Activated CD8-positive, alpha-beta T cell treated with anti-CD3 and anti-CD28 coated beads, Interleukin-2, amount 10 ng/mL, durations not matched to agents 7 days and 5 days (primary cell): ENCODE data around the gene NDE1. TPM values are rescaled to one million over a fixed set of nuclear protein-coding genes. Genes with fewer than 3 reads are reported as not detected.

Experiments used
- ATAC-seq: fragments of 150-1000 bp; cut with Tn5 transposase; one replicate; pipeline ENCODE4 v1.10.0; 2021; ENCODE audit warnings: moderate library complexity
- CTCF ChIA-PET: fragments of 350-600 bp; sonication (Branson Sonifier 250); formaldehyde crosslinking; loops from one replicate; lab custom pipeline; 2021; ENCODE audit warnings: antibody characterized with exemption; lab: Charles Lee
- POLR2A ChIA-PET: fragments of 350-600 bp; sonication (Branson Sonifier 250); formaldehyde crosslinking; loops from one replicate; lab custom pipeline; 2021; ENCODE audit warnings: antibody characterized with exemption; lab: Charles Lee
- DNase-seq: peaks from one replicate; pipeline ENCODE4 v3.0.0-alpha.2; 2020
- H3K27ac Mint-ChIP-seq: one replicate; pipeline ENCODE4 v1.8.0; 2021; ENCODE audit warnings: mild to moderate bottlenecking, mixed read lengths
- H3K27me3 Mint-ChIP-seq: one replicate; pipeline ENCODE4 v1.8.0; 2021; ENCODE audit warnings: low read depth, mixed read lengths
- H3K36me3 Mint-ChIP-seq: one replicate; pipeline ENCODE4 v1.8.0; 2021; ENCODE audit warnings: low read depth, mixed read lengths
- H3K4me1 Mint-ChIP-seq: one replicate; pipeline ENCODE4 v1.8.0; 2021; ENCODE audit warnings: low read depth, mixed read lengths
- H3K4me3 Mint-ChIP-seq: one replicate; pipeline ENCODE4 v1.8.0; 2021; ENCODE audit warnings: mild to moderate bottlenecking, mixed read lengths
- H3K9me3 Mint-ChIP-seq: one replicate; pipeline ENCODE4 v1.8.0; 2022; ENCODE audit warnings: mixed read lengths; ENCODE audit not compliant: insufficient read depth
- total RNA-seq, 2 experiments: library from RNA; stranded (reverse); gene quantifications; one replicate each; pipeline ENCODE4 v1.2.3, GENCODE V29; 2021

Gene NDE1
- total RNA-seq, 2 experiments from 2014 or later: 140 to 141 TPM

- Mint-ChIP-seq H3K27me3 (no peaks in the 10 kb centered on the region), H3K36me3 (peaks cover 10% of the 10 kb centered on the region), H3K4me1 (no peaks in the 10 kb centered on the region), H3K9me3 (no peaks in the 10 kb centered on the region), H3K27ac (no peak overlapping the region), H3K4me3 (no peak overlapping the region)
- POLR2A ChIA-PET: no interaction called here
- ATAC-seq: no peak
- CTCF ChIA-PET: no interaction called here
- DNase-seq: no peak
These were observed 93.6 kb downstream of the NDE1 start for GRCh38 chr16:15743657-15744056.

DNA sequence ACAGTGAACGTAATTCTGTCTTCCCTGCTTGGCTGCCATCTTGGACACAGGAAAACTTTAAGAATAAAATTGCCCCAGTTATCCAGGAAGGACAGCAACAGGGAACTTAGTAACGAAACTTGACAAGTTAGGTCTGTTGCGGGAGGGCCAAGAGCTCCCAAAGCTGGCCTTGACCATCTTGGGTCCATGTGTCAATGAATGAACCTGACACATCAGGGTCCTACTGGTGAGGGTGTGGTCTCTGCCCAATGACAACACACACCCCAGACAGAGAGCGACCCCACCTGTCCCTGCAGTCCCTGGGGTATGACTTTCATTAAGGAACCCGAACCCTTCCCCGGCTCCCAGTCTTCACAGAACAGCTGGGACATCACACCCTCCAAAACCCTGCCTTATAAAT lies 96.3 kb downstream of the NDE1 start:
- POLR2A ChIA-PET: no interaction called here
- ATAC-seq: no peak

DNA sequence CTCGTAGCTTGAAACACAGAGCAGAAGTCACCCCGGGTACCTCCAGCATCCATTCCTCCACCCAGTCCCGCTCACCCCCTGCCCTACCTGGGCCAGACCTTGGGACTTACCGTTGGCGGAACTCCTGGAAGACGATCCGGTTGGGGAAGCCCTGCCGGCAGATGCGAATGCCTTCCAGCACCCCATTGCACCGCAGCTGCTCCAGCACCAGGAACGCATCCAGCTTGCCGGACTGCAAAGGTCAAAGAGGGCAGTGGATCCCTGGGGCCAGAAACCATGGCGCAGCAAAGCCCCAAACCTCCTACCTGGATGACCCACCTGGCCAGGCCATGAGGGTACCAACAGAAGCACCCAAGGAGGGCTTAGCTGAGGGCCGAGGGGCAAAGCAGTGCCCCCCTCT lies 97.9 kb downstream of the NDE1 start:
- ChIA-PET POLR2A (no interaction called here), CTCF (interaction anchor here (0.8 to 1.6 kb wide), 2 partner anchors 8 to 43 kb away, joined by 3 to 6 read pairs; no protein-coding TSS in a partner anchor)
- no peaks in the 10 kb centered on the region for H3K4me1 Mint-ChIP-seq
- H3K36me3 Mint-ChIP-seq: peaks cover 3% of the 10 kb centered on the region
- H3K4me3 Mint-ChIP-seq: no peak overlapping the region
- no peaks in the 10 kb centered on the region for H3K27me3 Mint-ChIP-seq
- ATAC-seq (no peak), DNase-seq (no peak)
- no peak overlapping the region for H3K27ac Mint-ChIP-seq
- no peaks in the 10 kb centered on the region for H3K9me3 Mint-ChIP-seq

More for the DNA sequence above, 96.3 kb downstream of the NDE1 start:
- CTCF ChIA-PET: no interaction called here
- Mint-ChIP-seq H3K9me3 (no peaks in the 10 kb centered on the region), H3K36me3 (peaks cover 5% of the 10 kb centered on the region), H3K4me3 (no peak overlapping the region), H3K27ac (no peak overlapping the region), H3K27me3 (no peaks in the 10 kb centered on the region), H3K4me1 (no peaks in the 10 kb centered on the region)
- no peak for DNase-seq

GRCh38 chr16:15748654-15749053 lies 98.6 kb downstream of the NDE1 start:
- H3K36me3 Mint-ChIP-seq: peaks cover 3% of the 10 kb centered on the region
- H3K27me3 Mint-ChIP-seq: no peaks in the 10 kb centered on the region
- DNase-seq: no peak
- ChIA-PET CTCF (no interaction called here), POLR2A (no interaction called here)
- no peak overlapping the region for H3K4me3 Mint-ChIP-seq
- no peaks in the 10 kb centered on the region for H3K4me1 Mint-ChIP-seq
- ATAC-seq: no peak
- no peaks in the 10 kb centered on the region for H3K9me3 Mint-ChIP-seq
- H3K27ac Mint-ChIP-seq: no peak overlapping the region

- no peak overlapping the region for H3K4me3 Mint-ChIP-seq
- POLR2A ChIA-PET: no interaction called here
- peaks cover 3% of the 10 kb centered on the region for H3K36me3 Mint-ChIP-seq
- no peak overlapping the region for H3K27ac Mint-ChIP-seq
- DNase-seq (no peak), ATAC-seq (no peak)
- no peaks in the 10 kb centered on the region for H3K27me3 Mint-ChIP-seq
- no peaks in the 10 kb centered on the region for H3K9me3 Mint-ChIP-seq
- no peaks in the 10 kb centered on the region for H3K4me1 Mint-ChIP-seq
- CTCF ChIA-PET: no interaction called here
These were observed 99.3 kb downstream of the NDE1 start for GRCh38 chr16:15749371-15749770.

DNA sequence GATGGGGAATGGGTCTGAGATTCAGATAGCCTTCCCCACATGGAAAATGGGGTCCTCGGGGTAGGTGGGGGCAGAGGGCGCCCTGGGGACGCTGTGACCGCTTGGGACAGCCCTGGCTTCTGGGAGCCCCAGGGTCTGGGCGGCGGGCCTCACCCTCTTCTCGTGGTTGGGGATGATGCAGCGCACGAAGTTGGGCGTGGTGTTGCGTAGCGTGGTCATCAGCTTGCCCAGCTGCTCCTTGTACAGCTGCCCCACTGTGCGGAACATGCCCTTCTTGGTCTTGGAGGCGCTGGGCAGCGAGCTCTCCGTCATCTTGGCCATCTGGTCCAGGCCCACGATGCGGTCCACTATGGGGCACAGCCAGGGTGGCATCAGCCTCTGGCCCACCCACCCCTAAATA lies 99.9 kb downstream of the NDE1 start:
- H3K27me3 Mint-ChIP-seq: no peaks in the 10 kb centered on the region
- ChIA-PET POLR2A (no interaction called here), CTCF (no interaction called here)
- peaks cover 3% of the 10 kb centered on the region for H3K36me3 Mint-ChIP-seq
- no peaks in the 10 kb centered on the region for H3K9me3 Mint-ChIP-seq
- ATAC-seq (no peak), DNase-seq (no peak)
- H3K4me3 Mint-ChIP-seq: no peak overlapping the region
- H3K4me1 Mint-ChIP-seq: no peaks in the 10 kb centered on the region
- no peak overlapping the region for H3K27ac Mint-ChIP-seq

GRCh38 chr16:15751940-15752339 lies 101.9 kb downstream of the NDE1 start:
- ATAC-seq: no peak
- H3K4me1 Mint-ChIP-seq: no peaks in the 10 kb centered on the region
- CTCF ChIA-PET: no interaction called here
- H3K36me3 Mint-ChIP-seq: peaks cover 3% of the 10 kb centered on the region
- H3K27me3 Mint-ChIP-seq: no peaks in the 10 kb centered on the region
- POLR2A ChIA-PET: interaction anchor here (0.6 kb wide), 1 partner anchor 55 kb away, joined by 3 read pairs; no protein-coding TSS in a partner anchor
- no peak overlapping the region for H3K4me3 Mint-ChIP-seq
- no peak overlapping the region for H3K27ac Mint-ChIP-seq
- DNase-seq: no peak
- H3K9me3 Mint-ChIP-seq: no peaks in the 10 kb centered on the region

- POLR2A ChIA-PET: interaction anchor here (0.6 kb wide), 1 partner anchor 54 kb away, joined by 3 read pairs; no protein-coding TSS in a partner anchor
- Mint-ChIP-seq H3K27ac (no peak overlapping the region), H3K36me3 (no peaks in the 10 kb centered on the region), H3K9me3 (no peaks in the 10 kb centered on the region), H3K4me3 (no peak overlapping the region), H3K27me3 (no peaks in the 10 kb centered on the region), H3K4me1 (peaks cover 6% of the 10 kb centered on the region)
- DNase-seq: no peak
- ATAC-seq: no peak
- CTCF ChIA-PET: no interaction called here
These were observed 102.9 kb downstream of the NDE1 start for GRCh38 chr16:15752717-15753488.

GRCh38 chr16:15754821-15755534 lies 104.9 kb downstream of the NDE1 start:
- Mint-ChIP-seq H3K27ac (no peak overlapping the region), H3K36me3 (no peaks in the 10 kb centered on the region), H3K4me1 (peaks cover 9% of the 10 kb centered on the region), H3K27me3 (no peaks in the 10 kb centered on the region), H3K4me3 (no peak overlapping the region), H3K9me3 (no peaks in the 10 kb centered on the region)
- ATAC-seq: no peak
- CTCF ChIA-PET: interaction anchor here (0.9 to 1.6 kb wide), 4 partner anchors 9 to 41 kb away, joined by 3 to 5 read pairs (median 3); no protein-coding TSS in a partner anchor
- POLR2A ChIA-PET: no interaction called here
- no peak for DNase-seq

GRCh38 chr16:15757077-15757386 lies 107.0 kb downstream of the NDE1 start:
- Mint-ChIP-seq H3K36me3 (no peaks in the 10 kb centered on the region), H3K4me1 (peaks cover 9% of the 10 kb centered on the region), H3K9me3 (no peaks in the 10 kb centered on the region), H3K4me3 (no peak overlapping the region), H3K27me3 (peaks cover 3% of the 10 kb centered on the region), H3K27ac (no peak overlapping the region)
- ChIA-PET POLR2A (no interaction called here), CTCF (interaction anchor here (0.8 to 1.5 kb wide), 2 partner anchors 10 to 19 kb away, joined by 3 to 6 read pairs; no protein-coding TSS in a partner anchor)
- DNase-seq (no peak), ATAC-seq (no peak)

- Mint-ChIP-seq H3K9me3 (no peaks in the 10 kb centered on the region), H3K36me3 (no peaks in the 10 kb centered on the region), H3K27me3 (peaks cover 7% of the 10 kb centered on the region), H3K4me1 (peaks cover 9% of the 10 kb centered on the region), H3K4me3 (no peak overlapping the region), H3K27ac (no peak overlapping the region)
- ChIA-PET CTCF (interaction anchor here (0.8 kb wide), 1 partner anchor 19 kb away, joined by 3 read pairs; no protein-coding TSS in a partner anchor), POLR2A (no interaction called here)
- peak; percentile 56 for DNase-seq
- ATAC-seq: no peak
These were observed 107.7 kb downstream of the NDE1 start for GRCh38 chr16:15757630-15758251.

- H3K4me3 Mint-ChIP-seq: no peak overlapping the region
- peaks cover 7% of the 10 kb centered on the region for H3K27me3 Mint-ChIP-seq
- ATAC-seq (no peak), DNase-seq (no peak)
- peaks cover 9% of the 10 kb centered on the region for H3K4me1 Mint-ChIP-seq
- H3K9me3 Mint-ChIP-seq: no peaks in the 10 kb centered on the region
- CTCF ChIA-PET: interaction anchor here (1.2 kb wide), 1 partner anchor 378 kb away, joined by 3 read pairs; no protein-coding TSS in a partner anchor
- POLR2A ChIA-PET: no interaction called here
- no peak overlapping the region for H3K27ac Mint-ChIP-seq
- no peaks in the 10 kb centered on the region for H3K36me3 Mint-ChIP-seq
These were observed 109.0 kb downstream of the NDE1 start for GRCh38 chr16:15759070-15759469.
